Activated CD4-positive, alpha-beta T cell treated with anti-CD3 and anti-CD28 coated beads, Interleukin-2, Interleukin-6, amounts not matched to agents 100 ng/mL and 50 ng/mL, durations not matched to agents 16 hours and 8 hours (primary cell): ENCODE results near the gene SLC2A11.
"Not testable (repeated sequence)": the region's sequence is repeated elsewhere in the genome, so short reads cannot be mapped to it uniquely, and the experiment has no call there.

Experiments used
- DNase-seq: peaks from one replicate; pipeline ENCODE4 v3.0.0-alpha.2; 2020

Gene SLC2A11

DNA sequence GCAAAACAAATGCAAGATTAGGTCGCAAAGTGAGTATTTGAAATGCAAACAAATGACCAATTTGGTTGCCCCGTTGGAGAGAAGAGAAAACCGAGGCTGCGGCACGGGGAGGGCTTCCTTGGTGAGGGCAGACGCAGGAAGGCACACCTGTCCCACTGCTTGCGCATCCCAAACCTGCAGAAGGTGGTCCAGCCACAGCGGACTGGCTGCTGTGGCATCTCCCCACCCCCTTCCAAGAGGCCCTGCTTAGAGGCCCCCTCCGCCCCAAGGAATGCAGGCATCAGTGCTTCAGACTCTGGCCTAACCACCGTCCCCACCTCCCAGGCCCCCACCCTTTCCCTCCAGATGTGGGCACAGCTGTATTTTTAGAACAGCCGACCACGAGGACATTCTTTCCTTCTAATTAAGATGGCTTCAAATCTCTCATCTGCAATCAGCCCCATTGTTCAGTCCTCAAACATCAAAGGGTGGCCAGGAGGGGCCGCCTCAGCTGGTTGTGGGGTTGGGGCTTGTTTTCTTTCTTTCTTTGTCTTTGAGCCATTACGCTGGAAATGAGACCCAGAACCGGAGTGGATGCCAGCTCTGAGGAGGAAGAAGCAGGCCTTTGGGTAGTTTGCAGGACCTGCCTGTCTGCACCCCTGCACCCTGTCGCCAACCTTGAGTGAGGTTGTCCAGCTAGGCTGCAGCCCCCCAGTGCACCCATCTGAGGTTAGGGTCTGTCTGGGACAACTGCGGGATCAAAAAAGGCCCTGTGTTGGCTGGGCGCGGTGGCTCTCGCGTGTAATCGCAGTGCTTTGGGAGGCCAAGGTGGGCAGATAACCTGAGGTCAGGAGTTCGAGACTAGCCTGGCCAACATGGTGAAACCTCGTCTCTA is 9.4 kb upstream of the SLC2A11 start:
- DNase-seq: no peak

DNA sequence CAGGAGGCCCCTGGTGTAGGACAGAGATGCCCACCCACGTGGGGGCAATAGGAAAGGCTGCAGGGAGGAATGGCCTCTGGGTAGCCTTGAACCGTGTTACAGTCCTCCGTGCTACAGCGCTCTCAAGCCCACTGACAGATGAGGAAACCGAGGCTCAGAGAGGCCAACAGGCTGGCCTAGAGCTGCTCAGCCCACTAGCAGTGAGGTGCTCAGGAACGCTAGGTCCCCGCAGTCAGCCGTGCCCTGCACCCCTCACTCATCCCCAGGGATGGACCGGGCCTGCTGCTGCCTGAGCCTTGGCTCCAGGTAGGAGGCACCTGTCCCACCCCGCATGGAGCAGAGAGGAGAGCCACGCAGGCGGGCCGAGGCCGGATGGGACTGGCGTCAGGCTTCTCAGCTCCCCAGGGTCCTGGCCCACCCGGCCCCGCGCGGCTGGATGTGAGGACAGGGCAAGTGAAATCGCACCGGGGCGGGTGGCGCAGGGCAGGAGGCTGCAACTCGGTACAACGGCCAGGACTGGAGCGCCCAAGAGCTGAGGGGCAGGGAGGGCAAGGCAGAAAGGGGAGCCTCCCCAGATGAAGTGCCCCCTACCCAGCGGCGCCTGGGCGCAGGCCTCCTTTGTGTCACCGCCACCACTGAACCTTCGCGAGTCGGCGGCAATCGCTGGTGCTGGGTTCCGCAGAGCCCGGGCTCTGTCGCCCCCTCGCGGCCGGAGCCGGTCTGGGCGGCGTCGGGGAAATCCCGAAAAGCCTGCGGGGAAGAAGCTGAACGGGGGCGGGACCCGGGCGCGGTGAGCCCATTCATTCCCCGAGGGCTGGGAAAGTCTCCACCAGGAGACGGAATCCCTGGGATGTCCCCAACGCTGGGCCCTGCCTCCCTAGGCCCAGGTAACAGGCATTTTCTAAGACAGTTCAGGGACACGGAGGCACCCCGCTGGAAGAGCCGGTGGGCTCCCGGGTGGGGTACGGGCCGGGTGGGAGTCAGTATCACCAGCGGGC is 8.4 kb upstream of the SLC2A11 start:
- DNase-seq: peak; percentile 91

- DNase-seq: no peak
These were observed 7.5 kb upstream of the SLC2A11 start for GRCh38 chr22:23850136-23850611.

DNA sequence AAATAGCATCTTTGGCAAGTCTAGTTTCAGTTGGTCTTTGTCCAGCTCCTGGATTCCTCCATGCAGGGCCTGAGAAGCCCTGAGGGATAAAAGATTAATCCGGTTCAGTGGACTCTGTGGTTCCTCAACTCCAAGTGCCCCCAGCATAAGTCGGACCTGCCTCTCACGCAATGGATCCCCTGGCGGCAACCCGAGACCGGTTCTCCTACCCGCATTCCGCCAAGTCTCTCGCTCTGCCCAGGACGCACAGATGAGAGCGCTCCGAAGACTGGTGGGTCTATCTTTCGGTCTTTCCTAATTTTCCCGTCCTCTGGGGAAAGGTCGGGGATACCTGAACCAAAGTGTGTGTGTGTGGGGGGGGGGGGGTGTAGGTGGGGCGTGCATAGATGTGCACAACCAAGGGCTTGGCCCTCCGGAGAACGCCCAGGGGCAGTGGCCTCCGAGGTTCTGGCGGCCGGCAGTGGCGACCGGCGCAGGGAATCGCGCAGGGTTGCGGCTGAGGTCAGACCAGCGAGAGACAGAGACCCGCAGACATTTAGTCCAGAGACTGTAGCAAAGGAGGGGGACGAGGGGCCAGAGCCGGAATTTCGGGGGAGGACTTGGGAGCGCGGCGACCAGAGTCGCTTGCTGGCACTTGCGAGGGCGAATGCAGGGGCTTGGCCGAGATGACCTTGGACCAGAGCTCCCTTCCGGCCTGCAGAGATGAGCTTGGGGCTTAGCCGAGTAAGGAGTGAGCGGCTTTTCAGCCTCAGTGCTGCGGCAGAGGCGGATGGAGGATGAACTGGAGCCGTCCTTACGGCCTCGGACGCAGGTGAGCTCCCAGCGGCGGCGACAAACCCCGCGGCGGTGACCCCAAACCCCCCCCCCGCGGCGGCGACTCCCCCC is 712 bp upstream of the SLC2A11 start:
- no peak for DNase-seq

DNA sequence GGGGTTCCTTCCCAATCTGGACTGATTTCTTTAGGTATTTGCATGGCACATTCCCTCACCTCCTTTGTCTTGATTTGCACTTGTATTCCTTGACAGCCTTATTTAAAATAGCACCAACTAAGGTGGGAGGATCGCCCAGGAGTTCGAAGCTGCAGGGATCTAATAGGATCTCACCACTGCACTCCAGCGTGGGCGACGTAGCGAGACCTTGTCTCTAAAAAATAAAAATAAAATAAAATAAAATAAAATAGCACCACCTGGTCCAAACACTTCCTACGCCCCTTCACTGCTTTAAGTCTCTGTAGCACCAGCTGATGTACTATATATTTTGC is 775 bp downstream of the SLC2A11 start:
- DNase-seq: no peak

DNA sequence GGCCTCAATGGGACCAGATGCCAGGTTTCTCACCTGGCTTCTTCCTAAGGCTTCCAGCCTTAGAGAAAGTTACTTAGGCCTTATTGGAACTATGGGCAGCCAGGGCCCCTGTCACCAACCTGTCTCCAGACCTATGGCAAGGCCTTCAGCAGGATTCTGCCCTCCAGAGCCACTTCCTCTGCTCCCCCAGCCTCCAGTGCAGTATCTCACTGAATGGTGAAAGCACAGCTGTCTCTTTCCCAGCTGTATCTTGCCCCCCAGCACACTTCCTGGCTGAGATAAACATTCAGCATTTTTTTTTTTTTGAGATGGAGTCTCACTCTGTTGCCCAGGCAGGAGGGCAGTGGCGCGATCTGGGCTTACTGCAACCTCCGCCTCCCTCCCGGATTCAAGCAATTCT is 1.5 kb downstream of the SLC2A11 start:
- DNase-seq: no peak

GRCh38 chr22:23860187-23860586 is 2.5 kb downstream of the SLC2A11 start:
- not testable (repeated sequence) for DNase-seq

DNA sequence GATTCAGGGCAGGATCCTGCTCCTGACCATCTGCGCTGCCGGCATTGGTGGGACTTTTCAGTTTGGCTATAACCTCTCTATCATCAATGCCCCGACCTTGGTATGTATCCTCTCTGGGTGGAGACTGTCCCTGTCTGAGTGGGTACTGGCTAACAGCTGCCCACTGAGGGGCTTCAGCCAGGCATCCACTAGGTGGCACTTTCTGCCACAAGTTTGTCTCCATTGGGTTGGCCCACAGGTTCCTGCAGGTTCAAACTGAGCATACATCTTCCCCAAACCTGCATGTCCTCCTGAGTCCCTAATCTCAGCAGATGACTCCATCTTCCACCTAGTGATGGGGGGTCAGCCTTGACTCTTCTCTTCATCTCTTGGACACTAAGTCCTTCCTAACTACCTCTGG is 4.4 kb downstream of the SLC2A11 start:
- peak; percentile 61 for DNase-seq

DNA sequence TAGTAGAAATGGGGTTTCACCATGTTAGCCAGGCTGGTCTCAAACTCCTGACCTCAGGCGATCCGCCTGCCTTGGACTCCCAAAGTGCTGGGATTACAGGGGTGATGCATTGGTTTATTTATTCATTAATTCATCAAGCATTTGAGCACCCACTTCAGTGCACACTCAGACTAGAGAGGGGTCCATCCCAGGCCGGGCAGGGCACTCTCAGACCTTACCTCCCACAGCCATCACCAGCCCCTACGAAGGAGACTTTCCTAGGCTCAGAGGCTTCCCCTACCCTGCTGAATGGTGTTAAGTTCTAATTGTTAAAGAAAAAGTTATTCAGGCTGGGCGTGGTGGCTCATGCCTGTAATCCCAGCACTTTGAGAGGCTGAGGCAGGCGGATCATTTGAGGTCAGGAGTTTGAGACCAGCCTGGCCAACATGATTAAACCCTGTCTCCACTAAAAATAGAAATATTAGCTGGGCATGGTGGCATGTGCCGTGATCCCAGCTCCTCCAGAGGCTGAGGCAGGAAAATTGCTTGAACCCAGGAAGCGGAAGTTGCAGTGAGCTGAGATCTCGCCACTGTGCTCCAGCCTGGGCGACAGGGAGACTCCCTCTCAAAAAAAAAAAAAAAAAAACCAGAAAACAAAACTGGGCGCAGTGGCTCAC is 7.0 kb downstream of the SLC2A11 start:
- DNase-seq: not testable (repeated sequence)

- no peak for DNase-seq
These were observed 10.9 kb downstream of the SLC2A11 start for GRCh38 chr22:23868580-23868979.

- DNase-seq: no peak
These were observed 17.2 kb downstream of the SLC2A11 start for GRCh38 chr22:23874871-23875270.

DNA sequence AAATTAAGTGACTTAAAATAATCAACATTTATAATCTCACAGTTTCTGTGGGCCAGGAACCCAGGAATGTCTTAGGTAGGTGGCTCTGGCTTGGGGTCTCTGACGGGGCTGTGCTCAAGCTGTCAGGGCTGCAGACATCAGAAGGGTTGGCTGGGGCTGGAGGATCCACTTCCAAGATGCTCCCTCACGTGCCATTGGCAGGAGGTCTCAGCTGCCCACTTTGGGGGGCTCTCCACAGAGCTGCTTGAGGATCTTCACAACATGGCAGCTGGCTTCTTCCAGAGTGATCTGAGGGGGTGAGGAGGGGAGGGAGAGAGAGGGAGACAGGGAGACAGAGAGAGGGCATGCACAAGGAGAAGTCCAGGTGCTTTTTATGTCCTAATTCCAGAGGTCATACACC is 18.1 kb downstream of the SLC2A11 start:
- no peak for DNase-seq

- no peak for DNase-seq
These were observed 19.9 kb downstream of the SLC2A11 start for GRCh38 chr22:23877566-23877965.

DNA sequence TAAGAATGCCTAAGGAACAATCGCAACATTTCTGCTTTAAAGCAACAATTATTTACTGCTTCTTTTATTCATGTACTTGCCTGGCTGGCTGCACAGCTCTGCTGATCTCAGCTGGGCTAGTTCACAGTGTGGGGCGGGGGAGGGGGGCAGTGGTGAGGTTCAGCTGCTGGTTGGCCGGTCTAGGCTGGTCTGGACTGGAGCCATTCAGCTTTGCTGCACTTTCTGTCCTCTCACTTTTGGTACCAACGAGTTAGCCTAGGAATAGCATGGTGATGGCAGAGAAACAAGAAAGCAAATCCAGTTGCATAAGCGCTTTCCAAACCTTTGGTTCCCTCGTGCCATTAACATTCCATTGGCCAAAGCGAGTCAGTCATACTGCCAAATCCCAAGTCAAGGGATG is 20.5 kb downstream of the SLC2A11 start:
- no peak for DNase-seq

DNA sequence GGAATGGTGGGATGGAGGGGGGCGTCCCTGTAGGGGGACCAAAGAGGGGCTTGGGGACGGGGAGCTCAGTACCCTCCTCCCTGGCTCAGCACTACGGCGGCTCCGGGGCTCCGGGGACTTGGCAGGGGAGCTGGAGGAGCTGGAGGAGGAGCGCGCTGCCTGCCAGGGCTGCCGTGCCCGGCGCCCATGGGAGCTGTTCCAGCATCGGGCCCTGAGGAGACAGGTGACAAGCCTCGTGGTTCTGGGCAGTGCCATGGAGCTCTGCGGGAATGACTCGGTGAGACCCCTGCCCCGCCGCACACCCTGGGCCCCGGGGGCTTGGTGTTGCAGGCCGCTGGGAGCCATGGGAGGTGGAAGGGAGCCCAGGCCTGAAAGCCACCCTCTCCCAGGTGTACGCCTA is 24.7 kb downstream of the SLC2A11 start:
- no peak for DNase-seq

DNA sequence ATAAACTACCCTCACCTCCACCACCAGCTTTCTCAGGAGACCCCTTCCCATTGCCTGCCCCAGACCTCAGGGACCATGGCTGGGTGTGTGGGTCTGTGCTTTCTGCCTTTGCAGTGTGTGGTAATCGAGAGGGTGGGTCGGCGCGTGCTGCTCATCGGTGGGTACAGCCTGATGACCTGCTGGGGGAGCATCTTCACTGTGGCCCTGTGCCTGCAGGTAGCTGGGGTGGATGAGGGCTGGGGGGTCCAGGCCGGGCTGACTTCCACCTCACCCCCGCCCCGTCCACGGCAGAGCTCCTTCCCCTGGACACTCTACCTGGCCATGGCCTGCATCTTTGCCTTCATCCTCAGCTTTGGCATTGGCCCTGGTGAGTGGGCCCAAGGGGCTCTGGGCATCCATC is 26.0 kb downstream of the SLC2A11 start:
- no peak for DNase-seq

- no peak for DNase-seq
These were observed 26.5 kb downstream of the SLC2A11 start for GRCh38 chr22:23884140-23884539.

- DNase-seq: no peak
These were observed 31.1 kb downstream of the SLC2A11 start for GRCh38 chr22:23888615-23889401.

DNA sequence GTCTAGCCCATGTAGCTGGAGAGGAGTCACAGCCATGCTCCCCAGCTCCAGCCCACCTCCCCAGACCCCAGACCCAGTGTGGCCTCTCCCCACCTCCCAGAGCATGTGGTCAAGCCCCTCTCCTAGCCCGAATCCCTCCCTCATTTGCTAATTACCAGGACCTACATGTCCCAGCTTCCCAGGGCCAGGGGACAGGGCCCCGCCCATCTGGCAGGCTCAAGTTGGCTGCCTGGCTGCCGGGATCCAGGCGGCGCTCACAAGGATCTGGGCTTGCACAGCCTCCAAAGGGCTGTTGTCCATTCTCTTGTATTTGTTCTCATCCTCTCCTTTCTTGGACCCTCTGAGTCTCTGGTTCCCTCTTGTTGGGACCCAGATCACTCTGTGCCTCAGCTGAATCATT is 31.9 kb downstream of the SLC2A11 start:
- DNase-seq: no peak

GRCh38 chr22:23891726-23892125 is 34.1 kb downstream of the SLC2A11 start:
- DNase-seq: no peak

DNA sequence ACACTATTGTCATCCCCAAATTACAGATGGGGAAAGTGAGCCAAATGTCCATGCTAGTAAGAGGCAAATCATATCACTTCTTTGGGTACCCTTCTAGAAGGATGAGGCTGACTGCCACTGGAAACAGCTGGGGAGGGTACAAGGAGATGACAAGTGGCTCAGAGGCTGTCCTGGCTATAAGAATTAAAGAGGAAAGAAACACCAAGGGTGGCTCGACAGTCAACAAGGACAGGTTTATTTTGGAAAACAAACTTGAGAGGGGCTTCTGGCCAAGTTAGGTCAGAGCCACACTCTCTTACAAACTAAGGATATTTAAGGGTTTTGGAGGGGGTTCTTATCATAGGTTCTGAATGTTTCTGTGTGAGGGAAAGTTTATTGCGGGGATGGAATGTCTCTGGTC is 34.5 kb downstream of the SLC2A11 start:
- no peak for DNase-seq
